Natural killer cell (primary cell): Measurements from ENCODE around the gene FOXRED1. TPM values are rescaled to one million over a fixed set of nuclear protein-coding genes. Genes with fewer than 3 reads are reported as not detected.

Experiments used
- ATAC-seq, 3 donors: fragments of 150-1000 bp in 2 of 3; fragments of 200-7000 bp in 1 of 3; cut with Tn5 transposase; 1 replicate in 1 of 3; 2 replicates in 2 of 3; pipeline ENCODE4 v1.10.0; 2021; ENCODE audit warnings: mild to moderate bottlenecking in 2 of 3, moderate library complexity in 2 of 3
- DNase-seq, 2 donors: peaks; one replicate each; pipeline versions ENCODE4 v3.0.0 to v3.0.0-alpha.2; 2013 to 2021; ENCODE audit warnings: mixed read lengths in 1 of 2
- H3K27ac ChIP-seq: one replicate; pipeline ENCODE4 v1.5.1; 2013; ENCODE audit warnings: mild to moderate bottlenecking, low read length
- H3K27me3 ChIP-seq: one replicate; pipeline ENCODE4 v1.6.1; 2013; ENCODE audit warnings: low read length; ENCODE audit not compliant: control insufficient read depth, insufficient read depth
- H3K36me3 ChIP-seq: one replicate; pipeline ENCODE4 v1.6.1; 2013; ENCODE audit warnings: low read length; ENCODE audit not compliant: control insufficient read depth, insufficient read depth
- H3K4me1 ChIP-seq: one replicate; pipeline ENCODE4 v1.6.1; 2013; ENCODE audit warnings: low read length; ENCODE audit not compliant: control insufficient read depth, insufficient read depth
- H3K4me3 ChIP-seq: one replicate; pipeline ENCODE4 v1.5.1; 2013; ENCODE audit warnings: low read length
- H3K9me3 ChIP-seq: one replicate; pipeline ENCODE4 v1.6.1; 2013; ENCODE audit warnings: low read length; ENCODE audit not compliant: control insufficient read depth, insufficient read depth
- H3K27ac Mint-ChIP-seq, 2 donors: one replicate each; pipeline ENCODE4 v1.8.0; 2022; ENCODE audit warnings: mild to moderate bottlenecking in 2 of 2, mixed read lengths in 2 of 2, moderate library complexity in 1 of 2
- H3K27me3 Mint-ChIP-seq, 2 donors: one replicate each; pipeline ENCODE4 v1.8.0; 2022; ENCODE audit warnings: low read depth in 2 of 2, mixed read lengths in 2 of 2
- H3K36me3 Mint-ChIP-seq: one replicate; pipeline ENCODE4 v1.8.0; 2022; ENCODE audit warnings: mixed read lengths
- H3K4me1 Mint-ChIP-seq, 2 donors: one replicate each; pipeline ENCODE4 v1.8.0; 2022; ENCODE audit warnings: mixed read lengths in 2 of 2
- H3K4me3 Mint-ChIP-seq: one replicate; pipeline ENCODE4 v1.8.0; 2022; ENCODE audit warnings: mild to moderate bottlenecking, moderate library complexity, mixed read lengths
- H3K9me3 Mint-ChIP-seq, 2 donors: one replicate each; pipeline ENCODE4 v1.8.0; 2022; ENCODE audit warnings: mixed read lengths in 2 of 2
- WGBS: methylation state at CpG from one replicate; pipeline ENCODE4 v1.1.7; 2013; ENCODE audit warnings: missing lambda C conversion rate; ENCODE audit not compliant: insufficient coverage; 5-methylcytosine and 5-hydroxymethylcytosine counted together
- intact Hi-C: fragments of 100-400 bp; cut with micrococcal nuclease; formaldehyde crosslinking; loops from one replicate; pipeline ENCODE4 v1.14.2; 2022
- total RNA-seq, 4 donors: library from RNA; stranded (reverse); fragments of 120-200 nt in 1 of 4; gene quantifications; one replicate each; pipeline versions ENCODE4 v1.2.3 to v1.2.4, GENCODE V29; 2013 to 2022
- TF ChIP-seq, protein P1 (sequence below): fragments of 200-600 bp; IDR thresholded peaks from one replicate; pipeline ENCODE4 v1.8.0; 2022; ENCODE audit warnings: antibody characterized with exemption

The FOXRED1 gene
- total RNA-seq, 3 donors from 2014 or later (not counting 1 experiment from before 2014, with no cell fraction given) = 31.1 to 37.9 (median 31.3) TPM

- Histone ChIP-seq H3K27ac (no peak overlapping the region), H3K36me3 (peaks cover 3% of the 10 kb centered on the region), H3K9me3 (no peaks in the 10 kb centered on the region), H3K4me3 (no peak overlapping the region), H3K4me1 (no peaks in the 10 kb centered on the region), H3K27me3 (no peaks in the 10 kb centered on the region)
- WGBS = 88% methylated on average over 5 of the region's 6 CpGs
- Mint-ChIP-seq H3K27me3 (no peaks in the 10 kb centered on the region), H3K4me3 (no peak overlapping the region), H3K27ac (no peak overlapping the region), H3K36me3 (no peaks in the 10 kb centered on the region), H3K4me1 (peaks cover 0 to 4% of the 10 kb centered on the region in 2 donors), H3K9me3 (no peaks in the 10 kb centered on the region)
- TF ChIP-seq, protein P1, sequence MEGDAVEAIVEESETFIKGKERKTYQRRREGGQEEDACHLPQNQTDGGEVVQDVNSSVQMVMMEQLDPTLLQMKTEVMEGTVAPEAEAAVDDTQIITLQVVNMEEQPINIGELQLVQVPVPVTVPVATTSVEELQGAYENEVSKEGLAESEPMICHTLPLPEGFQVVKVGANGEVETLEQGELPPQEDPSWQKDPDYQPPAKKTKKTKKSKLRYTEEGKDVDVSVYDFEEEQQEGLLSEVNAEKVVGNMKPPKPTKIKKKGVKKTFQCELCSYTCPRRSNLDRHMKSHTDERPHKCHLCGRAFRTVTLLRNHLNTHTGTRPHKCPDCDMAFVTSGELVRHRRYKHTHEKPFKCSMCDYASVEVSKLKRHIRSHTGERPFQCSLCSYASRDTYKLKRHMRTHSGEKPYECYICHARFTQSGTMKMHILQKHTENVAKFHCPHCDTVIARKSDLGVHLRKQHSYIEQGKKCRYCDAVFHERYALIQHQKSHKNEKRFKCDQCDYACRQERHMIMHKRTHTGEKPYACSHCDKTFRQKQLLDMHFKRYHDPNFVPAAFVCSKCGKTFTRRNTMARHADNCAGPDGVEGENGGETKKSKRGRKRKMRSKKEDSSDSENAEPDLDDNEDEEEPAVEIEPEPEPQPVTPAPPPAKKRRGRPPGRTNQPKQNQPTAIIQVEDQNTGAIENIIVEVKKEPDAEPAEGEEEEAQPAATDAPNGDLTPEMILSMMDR = no peak
- ATAC-seq = no peak
- intact Hi-C loops = no loop called here
- no peak for DNase-seq
Measured at GRCh38 chr11:126231725-126232459, 37.1 kb upstream of the FOXRED1 start.

DNA sequence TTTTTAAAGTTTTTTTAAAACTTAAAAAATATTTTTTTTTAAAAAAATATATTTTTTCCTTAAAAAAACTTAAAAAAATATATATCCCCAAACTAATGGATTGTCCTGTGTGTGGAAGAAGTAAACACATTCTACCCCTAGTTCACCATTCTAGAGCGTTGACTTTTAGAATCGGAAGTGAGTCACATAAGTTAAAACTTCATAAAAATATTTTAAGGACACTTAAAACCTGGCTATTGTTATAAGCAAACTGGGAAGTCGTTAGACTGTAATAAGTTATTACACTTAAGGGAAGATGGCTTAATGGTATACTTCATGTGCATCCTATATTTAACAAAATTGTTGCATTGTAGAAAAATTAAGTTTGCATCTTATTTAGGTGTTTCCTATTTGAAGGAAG, 36.3 kb upstream of the FOXRED1 start:
- no peak overlapping the region for H3K4me3 Mint-ChIP-seq
- no peak overlapping the region for H3K27ac Mint-ChIP-seq
- Histone ChIP-seq H3K9me3 (no peaks in the 10 kb centered on the region), H3K27ac (no peak overlapping the region), H3K36me3 (peaks cover 3% of the 10 kb centered on the region), H3K4me1 (no peaks in the 10 kb centered on the region), H3K27me3 (no peaks in the 10 kb centered on the region), H3K4me3 (no peak overlapping the region)
- intact Hi-C loops = no loop called here
- no peaks in the 10 kb centered on the region for H3K36me3 Mint-ChIP-seq
- TF ChIP-seq, protein P1 = no peak
- no peaks in the 10 kb centered on the region for H3K9me3 Mint-ChIP-seq
- no peaks in the 10 kb centered on the region for H3K27me3 Mint-ChIP-seq
- H3K4me1 Mint-ChIP-seq = peaks cover 0 to 4% of the 10 kb centered on the region in 2 donors
- ATAC-seq (no peak), DNase-seq (no peak)
- no CpG with 5 or more reads among the region's 3 CpGs for WGBS

GRCh38 chr11:126233391-126233790, 35.6 kb upstream of the FOXRED1 start:
- DNase-seq (no peak), ATAC-seq (no peak)
- Histone ChIP-seq H3K27me3 (no peaks in the 10 kb centered on the region), H3K4me3 (no peak overlapping the region), H3K9me3 (no peaks in the 10 kb centered on the region), H3K36me3 (peaks cover 3% of the 10 kb centered on the region), H3K4me1 (no peaks in the 10 kb centered on the region), H3K27ac (no peak overlapping the region)
- Mint-ChIP-seq H3K4me1 (peaks cover 0 to 4% of the 10 kb centered on the region in 2 donors), H3K36me3 (no peaks in the 10 kb centered on the region), H3K27ac (no peak overlapping the region), H3K9me3 (no peaks in the 10 kb centered on the region), H3K27me3 (no peaks in the 10 kb centered on the region), H3K4me3 (no peak overlapping the region)
- TF ChIP-seq, protein P1 = no peak
- 87% methylated on average over 3 of the region's 4 CpGs for WGBS
- intact Hi-C loops = no loop called here

DNA sequence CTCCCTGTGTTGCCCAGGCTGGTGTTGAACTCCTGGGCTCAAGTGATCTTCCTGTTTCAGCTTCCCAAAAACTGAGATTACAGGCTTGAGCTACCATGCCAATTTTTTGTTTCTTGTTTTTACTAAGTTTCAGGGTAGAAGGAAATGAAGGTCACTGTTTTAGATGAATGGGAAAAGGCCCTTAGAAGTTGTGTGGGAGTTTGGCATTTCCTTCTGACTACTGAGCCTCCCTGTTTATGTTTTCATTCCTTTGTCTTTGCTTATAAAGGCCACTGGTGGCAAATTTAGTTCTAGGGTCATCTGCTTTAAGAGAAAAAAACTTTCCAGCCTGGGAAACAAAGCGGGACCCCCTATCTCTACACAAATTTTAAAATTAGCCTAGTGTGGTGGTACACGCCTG, 22.3 kb upstream of the FOXRED1 start:
- Mint-ChIP-seq H3K36me3 (peaks cover 9% of the 10 kb centered on the region), H3K27me3 (no peaks in the 10 kb centered on the region), H3K4me3 (no peak overlapping the region), H3K9me3 (no peaks in the 10 kb centered on the region), H3K4me1 (no peaks in the 10 kb centered on the region), H3K27ac (no peak overlapping the region)
- H3K9me3 ChIP-seq = no peaks in the 10 kb centered on the region
- no peak overlapping the region for H3K27ac ChIP-seq
- DNase-seq (no peak), ATAC-seq (no peak)
- H3K27me3 ChIP-seq = no peaks in the 10 kb centered on the region
- intact Hi-C loops = no loop called here
- H3K36me3 ChIP-seq = peaks cover 18% of the 10 kb centered on the region
- no peak overlapping the region for H3K4me3 ChIP-seq
- no peaks in the 10 kb centered on the region for H3K4me1 ChIP-seq
- TF ChIP-seq, protein P1 = no peak
- 88% methylated on average over 1 of the region's 2 CpGs for WGBS
